Liver (tissue), 3 donors: Measurements from ENCODE around the gene SETD5.

Experiments
- SP1 ChIP-seq: IDR thresholded peaks from 2 replicates; pipeline ENCODE4 v1.6.1; 2018; ENCODE audit warnings: antibody characterized with exemption, mild to moderate bottlenecking
- TF ChIP-seq, protein P1 (sequence below): fragments of 150-350 bp; IDR thresholded peaks from 2 replicates; pipeline ENCODE4 v1.5.1; 2017; ENCODE audit warnings: improper control_type of control experiment, low read depth, low read length; ENCODE audit not compliant: missing input control
- TF ChIP-seq, protein P2 (sequence below): IDR thresholded peaks from 2 replicates; pipeline ENCODE4 v1.6.1; 2016; ENCODE audit warnings: antibody characterized with exemption
- donor health status: healthy.
- donor health status: healthy.

DNA sequence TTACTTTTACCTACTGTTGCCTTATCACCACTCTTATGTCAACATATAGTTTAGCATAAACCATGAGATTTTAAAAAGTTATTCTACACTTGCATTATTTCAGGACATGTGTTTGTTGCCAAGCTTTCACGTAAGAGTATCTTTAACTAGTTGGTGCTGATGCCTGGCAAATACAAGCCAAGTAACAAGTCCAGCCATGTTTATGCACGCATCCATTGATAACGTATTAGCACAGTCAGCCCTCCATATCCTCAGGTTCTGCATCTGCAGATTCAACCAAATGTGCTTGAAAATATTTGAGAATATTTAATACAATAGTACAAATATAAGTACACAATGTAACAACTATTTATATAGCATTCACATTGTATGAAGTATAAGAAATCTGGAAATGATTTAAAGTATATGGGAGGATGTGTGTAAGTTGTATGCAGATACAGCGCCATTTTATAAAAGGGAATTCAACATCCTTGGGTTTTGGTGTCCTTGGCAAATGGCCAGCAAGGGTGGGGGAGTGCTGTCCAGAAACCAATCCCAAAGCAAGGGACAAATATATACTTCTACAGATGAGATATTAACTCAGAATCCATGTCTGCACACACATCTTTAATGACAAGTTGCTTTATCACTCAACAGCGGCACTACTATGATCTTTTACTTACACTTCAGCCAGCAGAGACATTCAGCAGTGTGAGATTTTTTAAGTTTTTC is 8.7 kb upstream of the SETD5 start:
- TF ChIP-seq, protein P1, sequence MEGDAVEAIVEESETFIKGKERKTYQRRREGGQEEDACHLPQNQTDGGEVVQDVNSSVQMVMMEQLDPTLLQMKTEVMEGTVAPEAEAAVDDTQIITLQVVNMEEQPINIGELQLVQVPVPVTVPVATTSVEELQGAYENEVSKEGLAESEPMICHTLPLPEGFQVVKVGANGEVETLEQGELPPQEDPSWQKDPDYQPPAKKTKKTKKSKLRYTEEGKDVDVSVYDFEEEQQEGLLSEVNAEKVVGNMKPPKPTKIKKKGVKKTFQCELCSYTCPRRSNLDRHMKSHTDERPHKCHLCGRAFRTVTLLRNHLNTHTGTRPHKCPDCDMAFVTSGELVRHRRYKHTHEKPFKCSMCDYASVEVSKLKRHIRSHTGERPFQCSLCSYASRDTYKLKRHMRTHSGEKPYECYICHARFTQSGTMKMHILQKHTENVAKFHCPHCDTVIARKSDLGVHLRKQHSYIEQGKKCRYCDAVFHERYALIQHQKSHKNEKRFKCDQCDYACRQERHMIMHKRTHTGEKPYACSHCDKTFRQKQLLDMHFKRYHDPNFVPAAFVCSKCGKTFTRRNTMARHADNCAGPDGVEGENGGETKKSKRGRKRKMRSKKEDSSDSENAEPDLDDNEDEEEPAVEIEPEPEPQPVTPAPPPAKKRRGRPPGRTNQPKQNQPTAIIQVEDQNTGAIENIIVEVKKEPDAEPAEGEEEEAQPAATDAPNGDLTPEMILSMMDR: no peak
- no peak for TF ChIP-seq SP1
- TF ChIP-seq, protein P2, sequence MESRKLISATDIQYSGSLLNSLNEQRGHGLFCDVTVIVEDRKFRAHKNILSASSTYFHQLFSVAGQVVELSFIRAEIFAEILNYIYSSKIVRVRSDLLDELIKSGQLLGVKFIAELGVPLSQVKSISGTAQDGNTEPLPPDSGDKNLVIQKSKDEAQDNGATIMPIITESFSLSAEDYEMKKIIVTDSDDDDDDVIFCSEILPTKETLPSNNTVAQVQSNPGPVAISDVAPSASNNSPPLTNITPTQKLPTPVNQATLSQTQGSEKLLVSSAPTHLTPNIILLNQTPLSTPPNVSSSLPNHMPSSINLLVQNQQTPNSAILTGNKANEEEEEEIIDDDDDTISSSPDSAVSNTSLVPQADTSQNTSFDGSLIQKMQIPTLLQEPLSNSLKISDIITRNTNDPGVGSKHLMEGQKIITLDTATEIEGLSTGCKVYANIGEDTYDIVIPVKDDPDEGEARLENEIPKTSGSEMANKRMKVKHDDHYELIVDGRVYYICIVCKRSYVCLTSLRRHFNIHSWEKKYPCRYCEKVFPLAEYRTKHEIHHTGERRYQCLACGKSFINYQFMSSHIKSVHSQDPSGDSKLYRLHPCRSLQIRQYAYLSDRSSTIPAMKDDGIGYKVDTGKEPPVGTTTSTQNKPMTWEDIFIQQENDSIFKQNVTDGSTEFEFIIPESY: no peak
